Right atrium auricular region (tissue), 2 donors: ENCODE measurements around the gene CEP70. TPM values are rescaled to one million over a fixed set of nuclear protein-coding genes. Genes with fewer than 3 reads are reported as not detected.

ENCODE experiments used
- total RNA-seq, 2 donors: library from RNA; depleted of rRNA; stranded (reverse); fragments of >200 nt; gene quantifications; one replicate each; pipeline ENCODE4 v1.1.0, GENCODE V29; 2016

Gene CEP70
- total RNA-seq, 2 donors from 2014 or later: 18.9 to 24.3 TPM

Other genes with a start within 250 kb of the CEP70 start
- gene MRAS, start 245.7 kb downstream of the CEP70 start, total RNA-seq: 100 to 1,000 TPM; 174 to 288 TPM
- 1 to 10 TPM; 1.6 to 2.6 TPM for gene ESYT3, start 159.6 kb downstream of the CEP70 start, total RNA-seq
- gene FAIM, start 14.5 kb upstream of the CEP70 start, total RNA-seq: 1 to 10 TPM; 2.6 to 3.7 TPM
- gene PIK3CB, start 240.7 kb upstream of the CEP70 start, total RNA-seq: 10 to 100 TPM; 27.7 to 35.0 TPM